Stimulated activated CD8-positive, alpha-beta memory T cell treated with anti-CD3 and anti-CD28 coated beads, Interleukin-15, amount 100 ng/mL, for 4 hours (primary cell): ENCODE measurements around the gene BET1.

Source experiments
- DNase-seq, 2 donors: peaks; one replicate each; pipeline ENCODE4 v3.0.0-alpha.2; 2020; ENCODE audit warnings: low read depth in 2 of 2

Gene BET1

GRCh38 chr7:93958216-93958615, 45.9 kb downstream of the BET1 start:
- DNase-seq, result no peak

GRCh38 chr7:93957767-93958166, 46.4 kb downstream of the BET1 start:
- DNase-seq, result no peak

GRCh38 chr7:93955304-93955703, 48.9 kb downstream of the BET1 start:
- no peak for DNase-seq

- DNase-seq, result no peak
These were observed 54.7 kb downstream of the BET1 start for GRCh38 chr7:93949423-93949822.

- DNase-seq, result no peak
These were observed 55.3 kb downstream of the BET1 start for GRCh38 chr7:93948873-93949272.

GRCh38 chr7:93948106-93948505, 56.0 kb downstream of the BET1 start:
- no peak for DNase-seq

- no peak for DNase-seq
These were observed 58.2 kb downstream of the BET1 start for GRCh38 chr7:93945756-93946535.

GRCh38 chr7:93945083-93945482, 59.1 kb downstream of the BET1 start:
- no peak for DNase-seq

GRCh38 chr7:93944673-93945072, 59.5 kb downstream of the BET1 start:
- no peak for DNase-seq

GRCh38 chr7:93943816-93944540, 60.2 kb downstream of the BET1 start:
- no peak for DNase-seq
